H9 (cell line): ENCODE measurements around the gene MTMR3. TPM values are rescaled to one million over a fixed set of nuclear protein-coding genes. Genes with fewer than 3 reads are reported as not detected.

ENCODE experiments used
- DNase-seq: peaks from one replicate; pipeline ENCODE4 v3.0.0-alpha.2; 2017
- H2AFZ ChIP-seq: one replicate; pipeline ENCODE4 v1.6.1; 2013; ENCODE audit warnings: mild to moderate bottlenecking, low read length, control low read depth, moderate library complexity
- H2AK5ac ChIP-seq: 2 replicates; pipeline ENCODE4 v1.6.1; 2013; ENCODE audit warnings: low read length, control low read depth, mixed read lengths; ENCODE audit not compliant: insufficient read length
- H2BK120ac ChIP-seq: one replicate; pipeline ENCODE4 v1.6.1; 2013; ENCODE audit warnings: low read depth, mild to moderate bottlenecking, low read length, control low read depth, inconsistent platforms; ENCODE audit not compliant: poor library complexity, severe bottlenecking
- H2BK12ac ChIP-seq: 2 replicates; pipeline ENCODE4 v1.6.1; 2013; ENCODE audit warnings: low read length, control low read depth, mixed read lengths, low read depth; ENCODE audit not compliant: insufficient read length
- H2BK15ac ChIP-seq: 2 replicates; pipeline ENCODE4 v1.6.1; 2013; ENCODE audit warnings: low read depth, low read length, control low read depth
- H2BK20ac ChIP-seq: one replicate; pipeline ENCODE4 v1.6.1; 2013; ENCODE audit warnings: low read depth, mild to moderate bottlenecking, low read length, control low read depth, inconsistent platforms; ENCODE audit not compliant: poor library complexity, severe bottlenecking
- H2BK5ac ChIP-seq: 2 replicates; pipeline ENCODE4 v1.6.1; 2013; ENCODE audit warnings: low read length, control low read depth, mixed read lengths; ENCODE audit not compliant: insufficient read length
- H3K14ac ChIP-seq: 2 replicates; pipeline ENCODE4 v1.6.1; 2013; ENCODE audit warnings: low read length, control low read depth; ENCODE audit not compliant: insufficient read depth
- H3K18ac ChIP-seq: 2 replicates; pipeline ENCODE4 v1.6.1; 2013; ENCODE audit warnings: low read depth, mild to moderate bottlenecking, mixed read lengths, low read length, control low read depth; ENCODE audit not compliant: insufficient read length
- H3K23ac ChIP-seq: 2 replicates; pipeline ENCODE4 v1.6.1; 2013; ENCODE audit warnings: low read length, control low read depth, mixed read lengths, low read depth; ENCODE audit not compliant: insufficient read length
- H3K23me2 ChIP-seq: 2 replicates; pipeline ENCODE4 v1.6.1; 2013; ENCODE audit warnings: low read depth, mild to moderate bottlenecking, mixed read lengths, low read length, control low read depth; ENCODE audit not compliant: insufficient read length, poor library complexity, severe bottlenecking
- H3K27ac ChIP-seq: 2 replicates; pipeline ENCODE4 v1.5.1; 2013; ENCODE audit warnings: low read length, control low read depth, mixed read lengths, low read depth; ENCODE audit not compliant: insufficient read length
- H3K27me3 ChIP-seq: 2 replicates; pipeline ENCODE4 v1.6.1; 2013; ENCODE audit warnings: low read length, control low read depth, inconsistent platforms; ENCODE audit not compliant: insufficient read depth
- H3K4ac ChIP-seq: 2 replicates; pipeline ENCODE4 v1.6.1; 2013; ENCODE audit warnings: low read depth, mild to moderate bottlenecking, control low read depth, inconsistent platforms, low read length, moderate library complexity
- H3K4me1 ChIP-seq: 2 replicates; pipeline ENCODE4 v1.6.1; 2013; ENCODE audit warnings: low read length, control low read depth, inconsistent platforms; ENCODE audit not compliant: insufficient read depth
- H3K4me2 ChIP-seq: 2 replicates; pipeline ENCODE4 v1.6.1; 2013; ENCODE audit warnings: low read length, control low read depth, mixed read lengths; ENCODE audit not compliant: insufficient read length, insufficient read depth
- H3K56ac ChIP-seq: 2 replicates; pipeline ENCODE4 v1.6.1; 2013; ENCODE audit warnings: low read depth, mild to moderate bottlenecking, mixed read lengths, low read length, control low read depth; ENCODE audit not compliant: insufficient read length
- H3K79me1 ChIP-seq: 2 replicates; pipeline ENCODE4 v1.6.1; 2013; ENCODE audit warnings: low read depth, mild to moderate bottlenecking, moderate library complexity, low read length, control low read depth, inconsistent platforms; ENCODE audit not compliant: insufficient read depth, poor library complexity, severe bottlenecking
- H3K79me2 ChIP-seq: 2 replicates; pipeline ENCODE4 v1.6.1; 2013; ENCODE audit warnings: low read length, control low read depth, inconsistent platforms; ENCODE audit not compliant: insufficient read depth
- H3K9ac ChIP-seq: 2 replicates; pipeline ENCODE4 v1.6.1; 2013; ENCODE audit warnings: low read length, control low read depth, mixed read lengths; ENCODE audit not compliant: insufficient read length; ENCODE audit errors: extremely low read depth
- H3K9me3 ChIP-seq: one replicate; pipeline ENCODE4 v1.6.1; 2013; ENCODE audit warnings: low read depth, low read length, inconsistent platforms; ENCODE audit not compliant: control insufficient read depth
- H3T11ph ChIP-seq: one replicate; pipeline ENCODE4 v1.6.1; 2013; ENCODE audit warnings: mild to moderate bottlenecking, low read length, control low read depth, inconsistent platforms
- H4K20me1 ChIP-seq: one replicate; pipeline ENCODE4 v1.6.1; 2013; ENCODE audit not compliant: control insufficient read depth, insufficient read length, insufficient read depth
- H4K5ac ChIP-seq: 2 replicates; pipeline ENCODE4 v1.6.1; 2013; ENCODE audit warnings: low read depth, mild to moderate bottlenecking, mixed read lengths, low read length, control low read depth; ENCODE audit not compliant: insufficient read length
- H4K8ac ChIP-seq: replicated peaks from 2 replicates; pipeline ENCODE4 v1.6.1; 2013; ENCODE audit warnings: low read length, control low read depth, mixed read lengths, low read depth; ENCODE audit not compliant: insufficient read length
- H4K91ac ChIP-seq: 2 replicates; pipeline ENCODE4 v1.6.1; 2013; ENCODE audit warnings: low read depth, mild to moderate bottlenecking, moderate library complexity, mixed read lengths, low read length, control low read depth; ENCODE audit not compliant: insufficient read length
- H3K27ac Mint-ChIP-seq, 3 experiments: 2 replicates in 2 of 3; 3 replicates in 1 of 3; pipeline ENCODE4 v1.8.0; 2020 to 2021; ENCODE audit warnings: mixed read lengths in 3 of 3, mild to moderate bottlenecking in 1 of 3, moderate library complexity in 1 of 3
- H3K27me3 Mint-ChIP-seq: 2 replicates; pipeline ENCODE4 v1.8.0; 2021; ENCODE audit warnings: low read depth, mild to moderate bottlenecking, moderate library complexity, mixed read lengths
- H3K36me3 Mint-ChIP-seq, 3 experiments: 2 replicates in 2 of 3; 3 replicates in 1 of 3; pipeline ENCODE4 v1.8.0; 2020 to 2021; ENCODE audit warnings: low read depth in 3 of 3, mixed read lengths in 3 of 3; ENCODE audit not compliant: insufficient read depth in 1 of 3
- H3K4me1 Mint-ChIP-seq, 2 experiments: 2 replicates each; pipeline ENCODE4 v1.8.0; 2020; ENCODE audit warnings: mixed read lengths in 2 of 2
- H3K4me3 Mint-ChIP-seq, 2 experiments: 2 replicates in 1 of 2; 3 replicates in 1 of 2; pipeline ENCODE4 v1.8.0; 2020 to 2021; ENCODE audit warnings: mild to moderate bottlenecking in 2 of 2, mixed read lengths in 2 of 2, moderate library complexity in 1 of 2
- H3K9me3 Mint-ChIP-seq, 2 experiments: 2 replicates in 1 of 2; 3 replicates in 1 of 2; pipeline ENCODE4 v1.8.0; 2020; ENCODE audit warnings: mild to moderate bottlenecking in 2 of 2, mixed read lengths in 2 of 2, moderate library complexity in 1 of 2
- CTCF ChIP-seq: fragments of 200-600 bp; sonication (generic); conservative IDR thresholded peaks from 3 replicates; pipeline ENCODE4 v1.8.0; 2021; ENCODE audit warnings: antibody characterized with exemption, mild to moderate bottlenecking
- WGBS: extraction: QIAGEN DNeasy Blood & Tissue Kit; methylation state at CpG from one replicate; pipeline ENCODE4 v1.1.7; 2013; ENCODE audit warnings: missing lambda C conversion rate, low lambda C conversion rate, mixed read lengths; ENCODE audit not compliant: insufficient read length; ENCODE audit errors: extremely low coverage; 5-methylcytosine and 5-hydroxymethylcytosine counted together
- total RNA-seq: library from RNA; stranded (reverse); gene quantifications from 2 replicates; pipeline ENCODE4 v1.2.1, GENCODE V29; 2021

The MTMR3 gene
- total RNA-seq, 1 experiment from 2014 or later = 19.8 TPM

GRCh38 chr22:30062259-30062658 is 179.3 kb downstream of the MTMR3 start:
- 0 out of 2 replicates have a peak, but pooled peaks cover 2% of the 10 kb centered on the region for H3K27me3 Mint-ChIP-seq
- no CpG with 5 or more reads among the region's 3 CpGs for WGBS
- H3K4me1 ChIP-seq = no peaks in the 10 kb centered on the region
- H3K56ac ChIP-seq = no peak overlapping the region
- H3K27me3 ChIP-seq = no peaks in the 10 kb centered on the region
- no peaks in the 10 kb centered on the region for H3K9me3 ChIP-seq
- no peaks in the 10 kb centered on the region for H3K79me2 ChIP-seq
- H3K27ac Mint-ChIP-seq = no peak overlapping the region
- H3K9me3 Mint-ChIP-seq = peaks cover 23 to 34% of the 10 kb centered on the region in 2 experiments
- no peaks in the 10 kb centered on the region for H3K79me1 ChIP-seq
- H3K14ac ChIP-seq = no peak overlapping the region
- H3K4ac ChIP-seq = no peak overlapping the region
- no peak overlapping the region for H3K23ac ChIP-seq
- no peak overlapping the region for H4K91ac ChIP-seq
- no peak overlapping the region for H3K4me2 ChIP-seq
- H4K8ac ChIP-seq = no peak overlapping the region
- H2BK5ac ChIP-seq = no peak overlapping the region
- H4K5ac ChIP-seq = no peak overlapping the region
- no peak for TF ChIP-seq CTCF
- no peak overlapping the region for H2BK20ac ChIP-seq
- no peak overlapping the region for H3K27ac ChIP-seq
- no peak overlapping the region for H2BK15ac ChIP-seq
- no peak overlapping the region for H3K9ac ChIP-seq
- no peak overlapping the region for H2BK12ac ChIP-seq
- H3K4me1 Mint-ChIP-seq = no peaks in the 10 kb centered on the region
- H3K4me3 Mint-ChIP-seq = no peak overlapping the region
- DNase-seq = no peak
- H4K20me1 ChIP-seq = no peaks in the 10 kb centered on the region
- H2AFZ ChIP-seq = no peak overlapping the region
- H3K18ac ChIP-seq = no peak overlapping the region
- no peak overlapping the region for H2BK120ac ChIP-seq
- H3K23me2 ChIP-seq = no peaks in the 10 kb centered on the region
- no peak overlapping the region for H3T11ph ChIP-seq
- no peak overlapping the region for H2AK5ac ChIP-seq
- peaks cover 2 to 7% (median 5%) of the 10 kb centered on the region in 3 experiments; a peak in 5 of 7 replicates for H3K36me3 Mint-ChIP-seq
